Fibroblast of upper back skin (primary cell): ENCODE measurements around the gene SLC17A2.
A peak's percentile ranks its signal among the peaks of the same experiment; 100 is the strongest.

ENCODE experiments used
- DNase-seq: peaks from one replicate; pipeline ENCODE4 v3.0.0-alpha.2; 2013

Gene SLC17A2

DNA sequence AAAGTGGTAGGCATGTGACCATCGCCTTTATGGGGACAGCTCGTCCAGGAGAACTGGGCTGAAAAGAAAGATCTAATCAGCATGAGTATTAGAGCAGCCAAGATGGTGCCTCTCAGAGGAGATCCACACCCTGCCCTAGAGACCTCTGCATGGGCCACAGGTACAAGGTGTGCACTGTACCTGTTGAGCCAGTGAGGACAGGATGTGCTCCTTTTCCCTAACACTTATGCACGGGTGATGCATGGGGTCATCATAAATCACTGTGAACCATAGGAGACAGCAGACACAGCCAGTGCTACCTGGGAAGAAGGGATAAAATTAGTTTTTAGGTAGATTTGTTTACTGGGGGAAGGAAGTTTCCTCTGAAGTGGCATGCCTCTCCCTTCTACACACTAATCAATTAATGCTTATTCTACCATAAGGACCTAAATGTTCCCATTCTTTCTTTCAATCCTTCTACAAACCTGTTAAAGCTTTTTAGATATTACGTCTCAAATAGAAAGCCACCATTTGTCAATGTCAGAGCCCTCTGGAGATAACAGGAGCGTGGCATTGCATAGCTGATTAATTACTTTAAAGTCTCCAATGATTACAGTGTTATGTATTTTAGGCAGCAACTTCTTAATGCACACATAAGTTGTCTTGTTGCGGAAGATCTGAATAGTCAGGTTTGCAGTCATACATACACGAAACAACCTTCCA is 13.6 kb downstream of the SLC17A2 start:
- no peak for DNase-seq

DNA sequence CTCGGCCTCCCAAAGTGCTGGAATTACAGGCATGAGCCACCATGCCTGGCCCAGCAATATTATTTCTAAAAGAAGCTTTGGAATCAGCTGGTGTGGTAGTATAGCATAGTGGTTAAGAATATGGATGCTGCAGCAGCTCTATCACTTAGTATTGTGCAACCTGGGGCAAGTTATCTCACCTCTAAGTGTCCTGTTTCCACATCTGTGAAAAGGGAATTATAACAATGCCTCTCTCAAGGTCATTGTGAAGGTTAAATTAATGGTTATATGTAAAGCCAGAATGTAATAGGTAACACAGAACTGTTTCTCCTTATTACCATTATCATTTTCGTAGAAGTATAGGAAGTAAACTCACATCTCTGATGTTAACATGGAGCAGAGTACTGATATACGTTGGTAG is 14.2 kb downstream of the SLC17A2 start:
- no peak for DNase-seq

DNA sequence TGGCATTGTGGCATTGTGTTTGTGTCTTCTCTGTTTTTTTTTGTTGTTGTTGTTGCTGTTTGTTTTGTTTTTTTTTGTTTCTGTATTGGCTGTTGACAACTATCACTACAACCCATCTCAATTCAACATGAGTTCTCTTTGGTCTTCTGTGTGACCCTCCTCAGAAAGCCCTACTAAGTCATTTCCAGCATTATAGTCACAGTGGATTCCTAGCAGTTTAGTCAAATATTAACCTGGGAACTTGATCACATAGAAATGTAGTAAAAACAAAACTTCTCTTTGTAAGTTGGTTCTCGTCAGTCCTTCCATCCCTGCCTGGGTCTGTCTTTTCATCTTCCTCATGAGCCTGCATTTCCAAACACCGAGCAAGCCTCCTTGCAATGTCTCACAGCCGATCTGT is 16.8 kb downstream of the SLC17A2 start:
- DNase-seq = no peak

DNA sequence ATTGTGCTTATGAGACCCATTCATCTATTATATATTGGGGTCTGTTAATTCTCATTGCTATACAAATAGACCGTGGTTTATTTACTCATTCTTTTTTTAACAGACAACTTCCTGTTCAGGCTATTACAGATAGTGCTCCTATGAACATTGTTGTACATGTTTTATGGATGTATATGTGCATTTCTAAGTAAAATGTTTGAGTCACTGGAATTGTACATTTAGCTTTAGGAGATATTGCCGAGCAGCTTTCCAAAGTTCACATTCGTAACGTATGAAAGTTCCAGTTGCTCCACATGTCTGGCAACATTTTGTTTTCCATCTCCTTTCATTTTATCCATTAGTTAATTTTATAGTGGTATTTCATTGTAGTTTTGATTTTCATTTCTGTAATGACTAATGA is 19.1 kb downstream of the SLC17A2 start:
- no peak for DNase-seq

DNA sequence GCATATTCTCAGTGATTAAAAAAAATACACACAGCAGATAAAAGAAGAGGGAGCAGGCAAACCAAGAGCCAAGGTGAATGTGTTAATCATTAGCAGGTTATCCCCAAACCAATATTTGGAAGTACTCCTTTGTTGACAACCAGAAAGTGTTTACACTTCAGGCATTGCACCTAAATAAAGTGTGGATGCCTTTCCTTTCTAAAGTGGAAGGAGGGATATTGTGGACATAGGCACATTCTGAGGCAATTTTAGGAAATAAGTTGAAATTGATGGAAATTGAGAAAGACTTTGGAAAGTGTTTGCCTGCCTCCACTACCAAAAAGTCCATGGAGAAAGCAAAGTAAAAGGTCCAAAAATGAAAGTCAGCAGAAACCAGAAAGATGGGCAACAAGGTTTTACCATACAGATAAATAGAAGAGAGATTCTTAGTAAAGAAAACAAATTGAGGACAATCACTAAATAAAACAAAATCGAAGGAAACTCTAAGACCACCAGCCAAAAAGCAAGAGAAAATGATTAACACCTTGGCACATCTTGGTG is 22.9 kb downstream of the SLC17A2 start:
- DNase-seq = no peak

DNA sequence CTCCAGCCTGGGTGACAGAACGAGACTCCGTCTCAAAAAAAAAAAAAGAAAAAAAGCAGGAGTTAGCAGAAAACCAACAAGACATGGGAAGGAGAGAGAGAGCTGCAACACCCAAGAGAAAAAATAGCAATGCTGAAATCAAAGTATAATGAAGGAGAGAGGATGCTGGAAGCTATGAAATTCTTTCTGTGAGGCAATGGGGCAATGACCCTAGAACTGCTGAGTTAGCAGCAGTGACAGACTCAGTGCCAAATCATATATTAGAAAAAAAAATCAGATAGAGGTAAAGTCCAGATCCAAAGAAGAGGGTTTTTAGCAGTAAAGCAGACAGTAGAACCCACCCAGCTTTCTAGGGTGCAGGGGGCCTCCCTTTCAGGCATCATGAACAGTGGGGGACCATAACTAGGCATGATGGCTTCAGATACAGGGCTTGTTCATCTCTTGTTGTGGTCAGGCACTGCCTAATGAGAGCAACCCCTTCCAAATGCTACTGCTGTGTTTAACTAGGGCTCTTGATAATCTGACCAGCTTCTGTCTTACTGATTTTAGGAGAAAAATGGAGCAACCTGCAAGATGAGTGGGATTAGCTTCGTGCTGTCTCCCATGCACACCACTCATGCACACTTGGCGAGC is 26.9 kb downstream of the SLC17A2 start:
- no peak for DNase-seq

- no peak for DNase-seq
Measured at GRCh38 chr6:25902071-25902470, 28.4 kb downstream of the SLC17A2 start.

GRCh38 chr6:25900843-25901242 is 29.6 kb downstream of the SLC17A2 start:
- no peak for DNase-seq

DNA sequence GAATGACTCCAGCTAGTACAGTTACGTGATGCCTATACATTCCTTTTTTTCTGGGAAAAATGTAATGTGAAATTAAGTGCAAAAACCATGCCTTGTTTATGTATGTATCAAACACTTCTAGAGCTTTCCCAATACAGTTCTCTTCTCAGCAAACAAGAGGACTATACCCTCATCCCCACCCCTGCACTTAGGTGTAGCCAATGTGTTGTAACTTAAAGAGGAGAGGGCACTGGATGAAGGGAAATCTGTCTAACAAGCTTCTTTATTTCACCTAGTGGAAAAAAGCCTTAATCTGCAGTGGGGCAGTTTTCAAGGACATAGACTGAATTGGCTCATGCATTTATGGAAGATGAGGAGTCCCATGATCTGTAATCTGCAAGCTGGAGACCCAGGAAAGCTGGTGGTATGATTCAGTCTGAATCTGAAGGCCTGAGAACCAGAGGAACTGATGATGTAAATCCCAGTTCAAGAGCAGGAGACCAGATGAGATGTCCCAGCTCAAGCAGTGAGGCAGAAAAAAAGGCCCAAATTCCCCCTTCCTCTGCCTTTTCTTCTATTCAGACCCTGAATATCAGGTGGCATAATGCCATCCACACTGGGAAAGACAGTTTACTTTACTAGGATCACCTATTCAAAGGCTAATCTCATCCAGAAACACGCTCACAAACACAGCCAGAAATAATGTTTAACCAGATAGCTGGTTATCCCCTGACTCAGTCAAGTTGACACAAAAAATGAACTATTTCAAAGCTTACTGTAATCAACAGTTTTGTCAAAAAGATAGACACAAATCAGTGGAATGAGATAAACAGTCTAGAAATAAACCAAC is 30.7 kb downstream of the SLC17A2 start:
- no peak for DNase-seq

GRCh38 chr6:25899123-25899522 is 31.4 kb downstream of the SLC17A2 start:
- peak; percentile 25 for DNase-seq

DNA sequence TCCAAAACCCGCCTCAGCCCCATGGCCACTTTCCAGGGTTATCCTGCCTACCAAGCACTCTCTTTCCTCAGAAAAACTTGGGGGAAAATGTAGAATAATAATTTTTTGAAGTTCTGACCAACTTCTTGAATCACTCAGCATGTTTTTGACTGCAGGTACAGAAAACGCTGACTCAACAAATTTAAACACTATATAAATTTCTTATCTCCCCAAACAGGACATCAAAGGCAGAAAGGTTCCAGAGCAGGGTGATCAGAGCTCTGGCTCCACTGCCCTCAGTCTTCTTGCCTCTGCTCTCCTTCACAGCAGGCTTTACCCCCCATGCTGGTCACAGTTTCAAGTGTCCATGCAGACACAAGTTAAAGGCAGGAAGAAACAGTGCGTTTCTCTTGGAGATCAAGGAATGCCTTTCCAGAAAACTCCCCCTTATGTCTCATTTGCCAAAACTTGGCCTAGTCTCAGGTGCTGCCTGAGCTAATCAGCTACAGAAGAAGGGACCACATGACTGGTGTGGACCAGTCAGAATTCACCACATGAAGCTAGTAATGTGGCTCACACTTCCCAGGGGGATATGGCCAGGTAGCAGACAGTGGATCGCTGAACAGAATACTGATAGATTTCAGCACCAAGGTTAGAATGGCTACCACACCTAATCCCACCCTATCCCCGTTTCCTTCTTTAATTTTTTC is 32.1 kb downstream of the SLC17A2 start:
- DNase-seq = no peak

GRCh38 chr6:25896252-25896651 is 34.2 kb downstream of the SLC17A2 start:
- DNase-seq = no peak

- DNase-seq = no peak
Measured at GRCh38 chr6:25895771-25896170, 34.7 kb downstream of the SLC17A2 start.

- no peak for DNase-seq
Measured at GRCh38 chr6:25893778-25894177, 36.7 kb downstream of the SLC17A2 start.

GRCh38 chr6:25892877-25893276 is 37.6 kb downstream of the SLC17A2 start:
- DNase-seq = no peak

- DNase-seq = peak; percentile 35
Measured at GRCh38 chr6:25889877-25890853, 40.3 kb downstream of the SLC17A2 start.

DNA sequence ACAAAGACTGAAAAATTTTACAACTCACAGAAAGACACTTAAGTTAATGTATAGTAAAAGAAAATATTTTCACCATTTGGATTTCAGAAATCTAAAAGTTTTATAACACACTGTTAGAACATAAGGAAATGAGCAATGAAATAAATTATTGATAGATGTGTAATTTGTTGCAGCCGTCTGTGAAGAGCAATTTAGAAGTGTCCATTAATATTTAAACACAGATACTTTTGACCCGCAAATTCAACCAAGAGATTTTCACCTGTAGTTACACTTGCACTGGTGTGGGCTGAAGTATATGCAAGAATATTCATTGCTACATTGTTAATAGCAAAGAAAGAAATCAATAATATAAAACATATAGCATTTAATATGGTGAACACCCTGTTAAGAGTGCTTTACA is 41.9 kb downstream of the SLC17A2 start:
- DNase-seq = no peak

GRCh38 chr6:25886066-25886465 is 44.4 kb downstream of the SLC17A2 start:
- DNase-seq = no peak

DNA sequence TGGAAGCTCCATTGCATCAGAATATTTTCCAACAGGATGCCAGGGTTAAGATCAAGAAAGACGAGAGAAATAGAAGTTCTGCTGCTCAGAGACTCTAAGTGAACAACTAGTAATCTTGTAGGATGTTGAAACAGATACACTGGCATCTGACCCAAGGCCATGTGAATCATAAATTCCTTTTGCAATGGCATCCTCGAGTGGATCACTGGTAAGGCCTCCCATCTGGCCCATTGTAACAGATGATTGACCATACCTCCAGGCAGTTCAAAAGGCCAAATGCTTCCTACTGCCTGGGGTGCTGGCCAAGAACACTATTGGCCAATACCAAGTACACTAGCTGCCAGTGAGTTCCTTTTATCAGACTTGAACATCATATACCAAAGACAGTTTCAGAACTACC is 46.5 kb downstream of the SLC17A2 start:
- DNase-seq = peak; percentile 26

DNA sequence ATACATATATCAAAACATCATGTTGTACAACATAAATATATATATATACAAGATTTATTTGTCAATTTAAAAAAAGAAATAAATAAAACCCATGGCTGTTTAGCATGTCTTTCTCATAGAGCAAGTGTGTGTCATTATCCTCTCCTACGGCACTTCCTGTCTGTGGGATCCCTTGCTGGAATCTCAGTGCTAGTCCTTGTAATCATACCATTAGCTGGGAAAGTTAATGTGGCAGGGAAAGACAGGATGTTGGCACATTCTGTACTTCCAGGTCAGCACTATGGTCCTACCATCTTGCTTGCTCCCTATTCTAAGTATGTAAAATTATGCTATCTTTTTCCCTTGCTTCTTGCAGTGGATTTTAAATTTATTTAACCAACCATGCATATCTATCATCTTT is 47.0 kb downstream of the SLC17A2 start:
- no peak for DNase-seq

GRCh38 chr6:25882051-25882496 is 48.4 kb downstream of the SLC17A2 start:
- DNase-seq = no peak

DNA sequence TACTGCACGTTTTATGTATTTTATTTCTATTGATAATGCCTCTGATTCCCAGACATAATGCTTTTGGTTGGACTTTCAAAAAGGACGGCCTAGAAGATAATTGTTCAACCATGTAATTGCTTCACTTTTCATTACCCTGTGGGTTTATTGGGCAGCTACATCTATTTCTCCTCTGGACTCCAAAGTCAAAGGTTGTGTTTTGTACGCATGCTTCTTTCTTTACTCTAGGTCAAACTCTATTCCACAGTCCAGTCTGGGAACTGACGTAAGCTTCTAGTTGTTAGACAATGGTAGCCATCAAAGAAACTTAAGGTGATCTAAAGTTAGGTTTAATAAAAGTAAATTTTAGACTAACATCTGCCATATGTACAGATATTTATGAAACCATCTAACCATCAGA is 49.9 kb downstream of the SLC17A2 start:
- no peak for DNase-seq
